CD4-positive, alpha-beta T cell (primary cell): ENCODE measurements around the gene RPL23. TPM values are rescaled to one million over a fixed set of nuclear protein-coding genes. Genes with fewer than 3 reads are reported as not detected.

Experiments used
- ATAC-seq: fragments of 200-7000 bp; cut with Tn5 transposase; one replicate; pipeline ENCODE4 v1.10.0; 2022; ENCODE audit warnings: mild to moderate bottlenecking; ENCODE audit not compliant: poor library complexity
- CTCF ChIA-PET: fragments of 350-600 bp; sonication (Branson Sonifier 250); formaldehyde crosslinking; loops from one replicate; lab custom pipeline; 2021; ENCODE audit warnings: antibody characterized with exemption, inconsistent platforms; lab: Charles Lee
- POLR2A ChIA-PET: fragments of 350-600 bp; sonication (Branson Sonifier 250); formaldehyde crosslinking; loops from one replicate; lab custom pipeline; 2021; ENCODE audit warnings: antibody characterized with exemption, inconsistent platforms; lab: Charles Lee
- DNase-seq, 14 experiments: peaks; one replicate each; pipeline ENCODE4 v3.0.0-alpha.2; 2013 to 2020; ENCODE audit warnings: mixed read lengths in 2 of 14
- H3K27ac ChIP-seq, 2 donors: one replicate each; pipeline versions ENCODE4 v1.5.1 to v1.7.0; 2013; ENCODE audit warnings: low read length in 2 of 2, low read depth in 1 of 2, mild to moderate bottlenecking in 1 of 2
- H3K27me3 ChIP-seq, 2 experiments: 1 replicate in 1 of 2; 2 replicates in 1 of 2; pipeline versions ENCODE4 v1.6.1 to v1.7.0; 2013; ENCODE audit warnings: low read length in 2 of 2, control low read depth in 1 of 2, mild to moderate bottlenecking in 1 of 2, moderate library complexity in 1 of 2; ENCODE audit not compliant: insufficient read depth in 2 of 2, control insufficient read depth in 1 of 2
- H3K36me3 ChIP-seq: one replicate; pipeline ENCODE4 v1.6.1; 2013; ENCODE audit warnings: low read length, control low read depth; ENCODE audit not compliant: insufficient read depth
- H3K4me1 ChIP-seq: one replicate; pipeline ENCODE4 v1.6.1; 2013; ENCODE audit warnings: low read length, control low read depth; ENCODE audit not compliant: insufficient read depth
- H3K4me3 ChIP-seq: one replicate; pipeline ENCODE4 v1.5.1; 2013; ENCODE audit warnings: mild to moderate bottlenecking, low read length, moderate library complexity
- H3K9me3 ChIP-seq, 2 experiments: 1 replicate in 1 of 2; 2 replicates in 1 of 2; pipeline versions ENCODE4 v1.6.1 to v1.7.0; 2013; ENCODE audit warnings: low read length in 2 of 2, mild to moderate bottlenecking in 2 of 2, control low read depth in 1 of 2, moderate library complexity in 1 of 2; ENCODE audit not compliant: control insufficient read depth in 1 of 2, insufficient read depth in 1 of 2
- H3K27ac Mint-ChIP-seq: one replicate; pipeline ENCODE4 v1.8.0; 2020; ENCODE audit warnings: mixed read lengths
- H3K27me3 Mint-ChIP-seq: one replicate; pipeline ENCODE4 v1.8.0; 2021; ENCODE audit warnings: mixed read lengths
- H3K36me3 Mint-ChIP-seq: one replicate; pipeline ENCODE4 v1.8.0; 2021; ENCODE audit warnings: low read depth, mixed read lengths
- H3K4me1 Mint-ChIP-seq: one replicate; pipeline ENCODE4 v1.8.0; 2021; ENCODE audit warnings: low read depth, mixed read lengths
- H3K4me3 Mint-ChIP-seq: one replicate; pipeline ENCODE4 v1.8.0; 2020; ENCODE audit warnings: mild to moderate bottlenecking, mixed read lengths
- H3K9me3 Mint-ChIP-seq: one replicate; pipeline ENCODE4 v1.8.0; 2020; ENCODE audit warnings: mixed read lengths
- CTCF ChIP-seq: fragments of 200-600 bp; IDR thresholded peaks from one replicate; pipeline ENCODE4 v1.8.0; 2022; ENCODE audit warnings: antibody characterized with exemption, mild to moderate bottlenecking
- intact Hi-C, 2 experiments: fragments of 100-400 bp; cut with DNase I in 1 of 2; cut with micrococcal nuclease in 1 of 2; formaldehyde crosslinking; loops; one replicate each; pipeline versions ENCODE4 v1.15.1 to v1.9.0; 2023 to 2025; cut with DNase I, micrococcal nuclease
- total RNA-seq, 174 experiments: library from RNA in 2 of 174; stranded (reverse) in 2 of 174; gene quantifications; one replicate each; pipeline ENCODE4 v1.2.3 and lab custom pipeline; 2021 to 2026

RPL23 gene
- total RNA-seq, 2 experiments from 2014 or later = 2,293 to 2,296 TPM

- CTCF ChIA-PET = interaction anchor here (1.0 kb wide), 1 partner anchor 285 kb away, joined by 4 read pairs; no protein-coding TSS in a partner anchor
Observed at GRCh38 chr17:38879878-38880665, 26.6 kb upstream of the RPL23 start.

GRCh38 chr17:38877130-38877851, 23.8 kb upstream of the RPL23 start:
- Histone ChIP-seq H3K4me1 (peaks cover 93% of the 10 kb centered on the region), H3K4me3 (peak overlapping the region; percentile 4), H3K27me3 (no peaks in the 10 kb centered on the region), H3K27ac (peak overlapping the region; percentile 61 to 65), H3K9me3 (no peaks in the 10 kb centered on the region), H3K36me3 (peaks cover 65% of the 10 kb centered on the region)
- no peak for TF ChIP-seq CTCF
- DNase-seq = peak in 8 of 14 experiments; percentile 22 to 77 (median 54)
- CTCF ChIA-PET = interaction anchor here (0.7 to 1.0 kb wide), 2 partner anchors 23 to 47 kb away, joined by 3 to 4 read pairs; no protein-coding TSS in a partner anchor
- POLR2A ChIA-PET = interaction anchor here (0.6 to 1.8 kb wide), 6 partner anchors 8 to 141 kb away, joined by 3 to 12 read pairs (median 3); no protein-coding TSS in a partner anchor
- Mint-ChIP-seq H3K9me3 (no peaks in the 10 kb centered on the region), H3K27ac (peak overlapping the region; percentile 89), H3K27me3 (no peaks in the 10 kb centered on the region), H3K4me1 (peaks cover 92% of the 10 kb centered on the region), H3K4me3 (peak overlapping the region; percentile 65), H3K36me3 (peaks cover 61% of the 10 kb centered on the region)
- intact Hi-C loops = loop anchor here in 1 of 2 experiments (10.0 kb wide), 1 partner anchor 218 kb away; no protein-coding TSS in a partner anchor
- ATAC-seq = peak; percentile 90

More at GRCh38 chr17:38879878-38880665, 26.6 kb upstream of the RPL23 start:
- Mint-ChIP-seq H3K27ac (peak overlapping the region; percentile 89), H3K27me3 (no peaks in the 10 kb centered on the region), H3K9me3 (no peaks in the 10 kb centered on the region), H3K4me1 (peaks cover 87% of the 10 kb centered on the region), H3K36me3 (peaks cover 74% of the 10 kb centered on the region), H3K4me3 (peak overlapping the region; percentile 79)
- H3K9me3 ChIP-seq = no peaks in the 10 kb centered on the region
- DNase-seq (peak in 3 of 14 experiments; percentile 29 to 56 (median 51)), ATAC-seq (peak; percentile 24)
- H3K27me3 ChIP-seq = no peaks in the 10 kb centered on the region
- peaks cover 64% of the 10 kb centered on the region for H3K36me3 ChIP-seq
- peak overlapping the region; percentile 28 for H3K4me3 ChIP-seq
- intact Hi-C loops = loop anchor here (5.0 to 10.0 kb wide), 2 partner anchors 42 to 215 kb away; no protein-coding TSS in a partner anchor
- H3K4me1 ChIP-seq = peaks cover 93% of the 10 kb centered on the region
- peak overlapping the region; percentile 42 to 44 for H3K27ac ChIP-seq
- POLR2A ChIA-PET = interaction anchor here (0.7 to 8.9 kb wide), 2 partner anchors 9 to 12 kb away, joined by 3 to 103 read pairs; partner anchors contain the start of gene LASP1
- no peak for TF ChIP-seq CTCF

- Histone ChIP-seq H3K27ac (peak overlapping the region in 1 of 2 donors; percentile 23), H3K36me3 (peaks cover 55% of the 10 kb centered on the region), H3K27me3 (no peaks in the 10 kb centered on the region), H3K4me3 (no peak overlapping the region), H3K9me3 (no peaks in the 10 kb centered on the region), H3K4me1 (peaks cover 92% of the 10 kb centered on the region)
- DNase-seq = peak in 1 of 14 experiments; percentile 19
- Mint-ChIP-seq H3K27me3 (no peaks in the 10 kb centered on the region), H3K4me1 (peaks cover 86% of the 10 kb centered on the region), H3K4me3 (peak overlapping the region; percentile 48), H3K36me3 (peaks cover 57% of the 10 kb centered on the region), H3K9me3 (no peaks in the 10 kb centered on the region), H3K27ac (peak overlapping the region; percentile 89)
- intact Hi-C loops = loop anchor here in 1 of 2 experiments (10.0 kb wide), 1 partner anchor 219 kb away; no protein-coding TSS in a partner anchor
- POLR2A ChIA-PET = interaction anchor here (1.5 kb wide), 1 partner anchor 22 kb away, joined by 3 read pairs; the partner anchor contains the start of gene RPL23
- CTCF ChIA-PET = interaction anchor here (0.6 to 0.7 kb wide), 2 partner anchors 8 to 31 kb away, joined by 3 read pairs; no protein-coding TSS in a partner anchor
- no peak for ATAC-seq
- TF ChIP-seq CTCF = no peak
Observed at GRCh38 chr17:38875477-38876075, 22.1 kb upstream of the RPL23 start.
